ENCODE data around the gene KLHL29. TPM values are rescaled to one million over a fixed set of nuclear protein-coding genes. Genes with fewer than 3 reads are reported as not detected.

Gene KLHL29
- 7.2 and 8.2 TPM in 2 replicates for total RNA-seq

GRCh38 chr2:23384551-23385343 lies at the start of gene KLHL29:
TSS of gene KLHL29 (plus strand) at chr2:23385179. CDS start at chr2:23562197, 177,018 bp downstream.

All from vein endothelial cell (primary cell).